H1 (cell line): Measurements from ENCODE around the gene DPF1. TPM values are rescaled to one million over a fixed set of nuclear protein-coding genes. Genes with fewer than 3 reads are reported as not detected.
A peak's percentile ranks its signal among the peaks of the same experiment; 100 is the strongest.

ENCODE experiments used
- BACH1 ChIP-seq: IDR thresholded peaks from 2 replicates; pipeline ENCODE4 v1.6.1; 2012; ENCODE audit warnings: low read length, improper control_type of control experiment
- BRCA1 ChIP-seq: IDR thresholded peaks from 2 replicates; pipeline ENCODE4 v1.6.1; 2012; ENCODE audit warnings: low read depth, low read length, improper control_type of control experiment
- CEBPB ChIP-seq: IDR thresholded peaks from 2 replicates; pipeline ENCODE4 v1.6.1; 2012; ENCODE audit warnings: low read depth, low read length
- EZH2 ChIP-seq: fragments of 200-600 bp; sonication (generic); IDR thresholded peaks from 2 replicates; pipeline ENCODE4 v1.7.1; 2012; ENCODE audit warnings: low read depth, mild to moderate bottlenecking, moderate library complexity, low read length, inconsistent platforms; ENCODE audit not compliant: severe bottlenecking
- GTF2F1 ChIP-seq: IDR thresholded peaks from 2 replicates; pipeline ENCODE4 v1.6.1; 2012; ENCODE audit warnings: low read depth, low read length, improper control_type of control experiment, borderline replicate concordance
- HDAC6 ChIP-seq: IDR thresholded peaks from one replicate; pipeline ENCODE4 v1.7.1; 2012; ENCODE audit warnings: low read depth, mild to moderate bottlenecking, inconsistent platforms, low read length, moderate library complexity
- JUN ChIP-seq: IDR thresholded peaks from 2 replicates; pipeline ENCODE4 v1.6.1; 2011; ENCODE audit warnings: low read depth, mild to moderate bottlenecking, improper control_type of control experiment, low read length
- POLR2A ChIP-seq, 2 experiments: IDR thresholded peaks; 1 replicate in 1 of 2; 2 replicates in 1 of 2; pipeline ENCODE4 v1.6.1; 2011; ENCODE audit warnings: low read depth in 2 of 2, low read length in 2 of 2, mild to moderate bottlenecking in 2 of 2; ENCODE audit errors: control extremely low read depth in 1 of 2
- POLR2AphosphoS5 ChIP-seq: IDR thresholded peaks from 2 replicates; pipeline ENCODE4 v1.6.1; 2011; ENCODE audit warnings: low read depth, low read length
- SIN3A ChIP-seq, 2 experiments: IDR thresholded peaks in 1 of 2; conservative IDR thresholded peaks in 1 of 2; 2 replicates each; pipeline ENCODE4 v1.6.1; 2011 to 2012; ENCODE audit warnings: low read length in 2 of 2, improper control_type of control experiment in 1 of 2, low read depth in 1 of 2, mild to moderate bottlenecking in 1 of 2
- SP1 ChIP-seq: IDR thresholded peaks from 2 replicates; pipeline ENCODE4 v1.6.1; 2011; ENCODE audit warnings: low read depth, low read length
- TBP ChIP-seq: IDR thresholded peaks from 2 replicates; pipeline ENCODE4 v1.6.1; 2011; ENCODE audit warnings: low read depth, low read length, improper control_type of control experiment
- polyA plus RNA-seq, 7 experiments: library from polyadenylated mRNA; depleted of rRNA in 3 of 7; stranded (reverse) in 5 of 7; unstranded in 2 of 7; fragments of >200 nt in 5 of 7; fragments of 200-250 nt in 2 of 7; gene quantifications; 1 replicate in 5 of 7; 2 replicates in 1 of 7; 4 replicates in 1 of 7; pipeline versions ENCODE4 v1.2.1 to v1.2.3, GENCODE V29; 2011 to 2013; ENCODE audit warnings: missing spikeins in 2 of 7, mixed read lengths in 2 of 7
- total RNA-seq: library from RNA; stranded (reverse); fragmentation: NEBNext Ultra II Directional; extraction: Animal tissue kit (Norgen Biotek cat#: 25700); gene quantifications from 2 replicates; pipeline ENCODE4 v1.2.1, GENCODE V29; 2021
- TF ChIP-seq, protein P1 (sequence below): fragments of 300-600 bp; sonication (generic); IDR thresholded peaks from 2 replicates; pipeline ENCODE4 v1.7.1; 2012; ENCODE audit warnings: low read length, moderate library complexity, mild to moderate bottlenecking, inconsistent platforms; ENCODE audit not compliant: insufficient replicate concordance

DPF1 gene
- total and polyA plus RNA-seq, 2 of the 8 experiments (the other 6 are each of a cell fraction or from before 2014, with no cell fraction given) = 12.9 to 15.6 TPM

DNA sequence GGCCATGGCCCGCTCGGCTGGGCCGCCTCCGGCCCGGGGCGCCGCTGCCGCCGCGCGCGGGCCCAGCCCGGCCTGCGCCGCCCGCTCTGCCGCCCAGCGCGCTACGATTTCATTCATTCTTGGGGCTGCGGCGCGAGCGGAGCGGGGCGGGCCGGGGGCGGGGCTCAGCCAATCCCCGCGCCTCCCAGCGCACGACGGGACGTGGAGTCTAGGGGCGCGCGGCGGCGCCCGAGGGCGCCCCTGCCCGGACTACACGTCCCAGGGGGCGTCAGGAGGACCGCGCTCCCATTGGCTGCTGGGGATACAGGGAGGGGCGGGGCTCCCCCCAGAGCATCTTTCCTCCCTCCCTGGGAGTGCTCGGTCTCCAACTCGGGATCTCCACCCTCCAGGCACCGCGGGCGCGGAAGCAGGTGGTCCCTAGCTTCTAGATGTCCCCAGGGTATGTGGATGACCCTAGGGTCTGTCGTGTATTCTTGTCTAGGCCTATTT, 5.6 kb upstream of the DPF1 start (continued):
- TF ChIP-seq, protein P1, sequence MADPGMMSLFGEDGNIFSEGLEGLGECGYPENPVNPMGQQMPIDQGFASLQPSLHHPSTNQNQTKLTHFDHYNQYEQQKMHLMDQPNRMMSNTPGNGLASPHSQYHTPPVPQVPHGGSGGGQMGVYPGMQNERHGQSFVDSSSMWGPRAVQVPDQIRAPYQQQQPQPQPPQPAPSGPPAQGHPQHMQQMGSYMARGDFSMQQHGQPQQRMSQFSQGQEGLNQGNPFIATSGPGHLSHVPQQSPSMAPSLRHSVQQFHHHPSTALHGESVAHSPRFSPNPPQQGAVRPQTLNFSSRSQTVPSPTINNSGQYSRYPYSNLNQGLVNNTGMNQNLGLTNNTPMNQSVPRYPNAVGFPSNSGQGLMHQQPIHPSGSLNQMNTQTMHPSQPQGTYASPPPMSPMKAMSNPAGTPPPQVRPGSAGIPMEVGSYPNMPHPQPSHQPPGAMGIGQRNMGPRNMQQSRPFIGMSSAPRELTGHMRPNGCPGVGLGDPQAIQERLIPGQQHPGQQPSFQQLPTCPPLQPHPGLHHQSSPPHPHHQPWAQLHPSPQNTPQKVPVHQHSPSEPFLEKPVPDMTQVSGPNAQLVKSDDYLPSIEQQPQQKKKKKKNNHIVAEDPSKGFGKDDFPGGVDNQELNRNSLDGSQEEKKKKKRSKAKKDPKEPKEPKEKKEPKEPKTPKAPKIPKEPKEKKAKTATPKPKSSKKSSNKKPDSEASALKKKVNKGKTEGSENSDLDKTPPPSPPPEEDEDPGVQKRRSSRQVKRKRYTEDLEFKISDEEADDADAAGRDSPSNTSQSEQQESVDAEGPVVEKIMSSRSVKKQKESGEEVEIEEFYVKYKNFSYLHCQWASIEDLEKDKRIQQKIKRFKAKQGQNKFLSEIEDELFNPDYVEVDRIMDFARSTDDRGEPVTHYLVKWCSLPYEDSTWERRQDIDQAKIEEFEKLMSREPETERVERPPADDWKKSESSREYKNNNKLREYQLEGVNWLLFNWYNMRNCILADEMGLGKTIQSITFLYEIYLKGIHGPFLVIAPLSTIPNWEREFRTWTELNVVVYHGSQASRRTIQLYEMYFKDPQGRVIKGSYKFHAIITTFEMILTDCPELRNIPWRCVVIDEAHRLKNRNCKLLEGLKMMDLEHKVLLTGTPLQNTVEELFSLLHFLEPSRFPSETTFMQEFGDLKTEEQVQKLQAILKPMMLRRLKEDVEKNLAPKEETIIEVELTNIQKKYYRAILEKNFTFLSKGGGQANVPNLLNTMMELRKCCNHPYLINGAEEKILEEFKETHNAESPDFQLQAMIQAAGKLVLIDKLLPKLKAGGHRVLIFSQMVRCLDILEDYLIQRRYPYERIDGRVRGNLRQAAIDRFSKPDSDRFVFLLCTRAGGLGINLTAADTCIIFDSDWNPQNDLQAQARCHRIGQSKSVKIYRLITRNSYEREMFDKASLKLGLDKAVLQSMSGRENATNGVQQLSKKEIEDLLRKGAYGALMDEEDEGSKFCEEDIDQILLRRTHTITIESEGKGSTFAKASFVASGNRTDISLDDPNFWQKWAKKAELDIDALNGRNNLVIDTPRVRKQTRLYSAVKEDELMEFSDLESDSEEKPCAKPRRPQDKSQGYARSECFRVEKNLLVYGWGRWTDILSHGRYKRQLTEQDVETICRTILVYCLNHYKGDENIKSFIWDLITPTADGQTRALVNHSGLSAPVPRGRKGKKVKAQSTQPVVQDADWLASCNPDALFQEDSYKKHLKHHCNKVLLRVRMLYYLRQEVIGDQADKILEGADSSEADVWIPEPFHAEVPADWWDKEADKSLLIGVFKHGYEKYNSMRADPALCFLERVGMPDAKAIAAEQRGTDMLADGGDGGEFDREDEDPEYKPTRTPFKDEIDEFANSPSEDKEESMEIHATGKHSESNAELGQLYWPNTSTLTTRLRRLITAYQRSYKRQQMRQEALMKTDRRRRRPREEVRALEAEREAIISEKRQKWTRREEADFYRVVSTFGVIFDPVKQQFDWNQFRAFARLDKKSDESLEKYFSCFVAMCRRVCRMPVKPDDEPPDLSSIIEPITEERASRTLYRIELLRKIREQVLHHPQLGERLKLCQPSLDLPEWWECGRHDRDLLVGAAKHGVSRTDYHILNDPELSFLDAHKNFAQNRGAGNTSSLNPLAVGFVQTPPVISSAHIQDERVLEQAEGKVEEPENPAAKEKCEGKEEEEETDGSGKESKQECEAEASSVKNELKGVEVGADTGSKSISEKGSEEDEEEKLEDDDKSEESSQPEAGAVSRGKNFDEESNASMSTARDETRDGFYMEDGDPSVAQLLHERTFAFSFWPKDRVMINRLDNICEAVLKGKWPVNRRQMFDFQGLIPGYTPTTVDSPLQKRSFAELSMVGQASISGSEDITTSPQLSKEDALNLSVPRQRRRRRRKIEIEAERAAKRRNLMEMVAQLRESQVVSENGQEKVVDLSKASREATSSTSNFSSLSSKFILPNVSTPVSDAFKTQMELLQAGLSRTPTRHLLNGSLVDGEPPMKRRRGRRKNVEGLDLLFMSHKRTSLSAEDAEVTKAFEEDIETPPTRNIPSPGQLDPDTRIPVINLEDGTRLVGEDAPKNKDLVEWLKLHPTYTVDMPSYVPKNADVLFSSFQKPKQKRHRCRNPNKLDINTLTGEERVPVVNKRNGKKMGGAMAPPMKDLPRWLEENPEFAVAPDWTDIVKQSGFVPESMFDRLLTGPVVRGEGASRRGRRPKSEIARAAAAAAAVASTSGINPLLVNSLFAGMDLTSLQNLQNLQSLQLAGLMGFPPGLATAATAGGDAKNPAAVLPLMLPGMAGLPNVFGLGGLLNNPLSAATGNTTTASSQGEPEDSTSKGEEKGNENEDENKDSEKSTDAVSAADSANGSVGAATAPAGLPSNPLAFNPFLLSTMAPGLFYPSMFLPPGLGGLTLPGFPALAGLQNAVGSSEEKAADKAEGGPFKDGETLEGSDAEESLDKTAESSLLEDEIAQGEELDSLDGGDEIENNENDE = no peak
- TF ChIP-seq GTF2F1 (no peak), CEBPB (no peak), HDAC6 (no peak), BACH1 (no peak), POLR2AphosphoS5 (no peak), SP1 (peak; percentile 71; the same call in 1 of the 2 replicates), SIN3A (conservative IDR thresholded peaks at IDR 0.05 in 1 of 2, IDR thresholded peaks at IDR 0.05 in 1 of 2; ENCODE audit: low read depth in 1 of 2, low read length in 2 of 2) (peak; percentile 33 to 50; a peak in 1 of 4 replicates), EZH2 (no peak), JUN (no peak), BRCA1 (no peak), TBP (no peak), POLR2A (IDR thresholded peaks at IDR 0.05; ENCODE audit: control extremely low read depth in 1 of 2, low read depth in 2 of 2, low read length in 2 of 2) (no peak)
